HG02870 (cell line): ENCODE data around the gene AKR1E2.

Source experiments
- ATAC-seq: cut with Tn5 transposase; IDR thresholded peaks from one replicate; pipeline ENCODE4 v1.9.1; 2021; ENCODE audit warnings: mild to moderate bottlenecking, moderate library complexity; ENCODE audit not compliant: unreplicated experiment

Gene AKR1E2

GRCh38 chr10:4843525-4844180 is 17.6 kb downstream of the AKR1E2 start:
- no peak for ATAC-seq

DNA sequence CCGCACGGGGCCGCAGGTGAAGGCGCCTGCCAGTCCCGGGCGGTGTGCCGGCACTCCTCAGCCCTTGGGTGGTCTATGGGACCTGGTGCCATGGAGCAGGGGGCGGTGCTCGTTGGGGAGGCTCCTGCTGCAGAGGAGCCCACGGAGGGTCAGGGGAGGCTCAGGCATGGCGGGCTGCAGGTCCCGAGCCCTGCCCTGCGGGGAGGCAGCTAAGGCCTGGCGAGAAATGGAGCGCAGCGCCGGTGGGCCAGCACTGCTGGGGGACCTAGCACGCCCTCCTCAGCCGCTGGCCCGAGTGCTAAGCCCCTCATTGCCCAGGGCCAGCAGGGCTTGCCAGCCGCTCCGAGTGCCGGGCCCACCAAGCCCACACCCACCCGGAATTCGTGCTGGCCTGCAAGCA is 18.9 kb downstream of the AKR1E2 start:
- no peak for ATAC-seq

DNA sequence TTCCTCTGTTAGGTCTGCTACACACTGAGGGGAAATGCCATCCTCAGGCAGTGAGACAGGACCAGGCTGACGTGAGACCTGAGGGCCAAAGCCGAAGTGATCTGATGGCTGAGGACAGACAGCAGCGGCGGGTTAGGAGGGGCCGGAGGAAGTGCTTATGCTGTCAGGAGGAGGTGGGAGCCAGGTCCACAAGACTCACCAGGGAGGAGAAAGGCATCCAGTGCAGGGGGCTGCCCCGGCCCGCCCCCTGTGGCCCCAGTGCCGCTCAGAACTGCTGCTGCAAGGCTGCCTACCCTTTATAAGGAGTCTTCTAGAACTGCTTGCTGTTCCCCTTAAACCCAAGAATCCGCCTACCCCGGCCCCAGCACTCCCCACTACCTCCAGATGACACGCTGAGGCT is 19.8 kb downstream of the AKR1E2 start:
- no peak for ATAC-seq

- ATAC-seq: no peak
Measured at GRCh38 chr10:4846775-4847174, 20.8 kb downstream of the AKR1E2 start.

DNA sequence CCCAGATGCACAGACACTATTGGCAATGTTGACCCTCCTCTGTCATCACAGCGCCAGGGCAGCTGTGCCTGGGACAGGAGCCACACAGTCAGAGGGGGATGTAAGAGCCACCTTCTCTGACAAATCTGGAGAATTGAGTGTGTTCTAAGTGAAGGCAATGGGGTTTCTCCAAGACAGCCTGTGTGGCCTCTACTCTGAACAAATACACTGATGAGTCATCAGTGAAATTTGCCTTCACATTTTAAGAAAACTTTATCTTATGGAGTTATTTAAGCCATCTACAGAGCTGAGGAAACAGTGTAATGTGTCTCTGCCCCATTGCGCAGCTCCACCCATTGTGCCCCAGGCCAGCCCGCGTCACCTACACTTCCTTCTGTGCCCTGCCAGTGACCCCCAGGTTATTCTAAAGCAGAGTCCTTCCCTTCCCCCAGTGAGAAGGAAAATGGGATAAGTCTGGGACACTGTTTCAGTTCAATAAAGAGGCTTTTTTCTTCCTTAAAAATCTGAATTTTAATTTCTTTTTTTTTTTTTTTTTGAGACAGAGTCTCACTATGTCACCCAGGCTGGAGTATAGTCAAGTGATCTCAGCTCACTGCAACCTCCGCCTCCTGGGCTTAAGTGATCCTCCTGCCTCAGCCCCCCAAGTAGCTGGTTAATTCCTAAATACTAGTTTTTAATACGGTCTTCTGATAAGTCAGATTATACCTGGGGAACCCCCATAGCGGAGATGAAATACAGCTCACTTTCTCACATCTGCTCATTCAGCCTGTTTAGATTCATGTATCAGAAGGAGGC is 21.8 kb downstream of the AKR1E2 start:
- no peak for ATAC-seq

DNA sequence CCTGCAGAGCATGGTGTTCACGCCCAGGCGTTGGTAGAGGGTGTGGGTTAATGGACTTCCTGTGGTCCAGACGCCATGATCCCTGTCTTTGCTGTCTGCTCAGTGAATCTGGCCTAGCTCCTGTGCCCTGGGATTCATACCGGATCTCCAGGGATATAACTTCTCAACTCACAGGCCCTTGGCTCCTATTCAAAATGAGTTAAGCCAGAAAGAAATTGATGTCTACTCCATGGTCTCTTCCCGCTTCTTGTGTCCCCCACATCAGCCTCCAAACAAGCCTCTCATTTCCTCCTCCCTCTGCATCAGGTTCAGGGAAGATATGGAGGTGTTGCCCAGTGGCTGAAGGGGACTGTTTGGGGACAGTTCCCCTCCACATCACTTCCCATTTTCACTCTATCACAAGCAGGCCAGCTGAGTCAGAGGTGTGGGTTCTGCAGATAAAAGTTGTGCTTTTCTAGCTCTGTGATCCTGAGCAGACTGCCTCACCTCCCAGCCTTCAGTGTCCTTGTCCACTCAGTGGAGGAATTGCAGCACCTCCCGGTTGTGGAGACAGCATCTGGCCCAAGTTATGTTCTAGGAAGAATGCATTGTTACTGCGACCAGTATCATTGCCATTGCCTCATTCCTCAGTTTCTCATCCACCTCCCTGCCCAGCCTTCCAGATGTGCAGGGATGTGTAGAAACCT is 22.5 kb downstream of the AKR1E2 start:
- no peak for ATAC-seq

- ATAC-seq: no peak
Measured at GRCh38 chr10:4849042-4849402, 23.0 kb downstream of the AKR1E2 start.

DNA sequence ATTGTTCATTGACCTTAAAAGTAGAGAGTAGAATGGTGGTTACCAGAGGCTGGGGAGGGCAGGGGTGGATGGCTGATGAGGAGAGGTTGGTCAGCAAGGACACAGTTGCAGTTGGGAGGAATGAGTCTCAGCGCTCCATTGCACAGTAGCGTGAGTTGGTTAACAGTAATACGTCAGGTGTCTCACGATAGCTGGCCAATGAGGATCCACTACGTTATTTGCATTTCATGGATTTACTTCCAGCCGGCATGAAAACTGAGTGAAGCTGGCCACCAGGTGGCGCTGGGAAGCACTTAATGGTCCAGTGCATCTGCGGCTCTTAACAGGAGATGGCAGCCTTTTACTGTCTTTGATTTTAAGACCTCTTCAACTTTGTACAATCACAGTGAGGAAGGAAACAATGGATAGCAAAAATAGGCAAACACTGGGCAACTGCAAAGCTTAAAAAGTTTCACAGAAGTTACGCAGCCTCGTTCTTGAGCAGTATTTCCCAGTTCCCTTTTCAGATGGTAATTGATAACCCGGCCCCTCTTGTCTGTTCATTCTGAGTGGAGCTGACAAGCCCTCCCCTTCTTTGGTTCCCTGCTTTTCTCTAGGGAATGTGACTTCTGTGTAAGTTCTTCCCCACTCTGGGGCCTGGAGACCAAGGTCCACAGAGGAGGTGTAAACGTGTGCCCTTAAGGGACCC is 23.7 kb downstream of the AKR1E2 start:
- peak; percentile 74 for ATAC-seq

DNA sequence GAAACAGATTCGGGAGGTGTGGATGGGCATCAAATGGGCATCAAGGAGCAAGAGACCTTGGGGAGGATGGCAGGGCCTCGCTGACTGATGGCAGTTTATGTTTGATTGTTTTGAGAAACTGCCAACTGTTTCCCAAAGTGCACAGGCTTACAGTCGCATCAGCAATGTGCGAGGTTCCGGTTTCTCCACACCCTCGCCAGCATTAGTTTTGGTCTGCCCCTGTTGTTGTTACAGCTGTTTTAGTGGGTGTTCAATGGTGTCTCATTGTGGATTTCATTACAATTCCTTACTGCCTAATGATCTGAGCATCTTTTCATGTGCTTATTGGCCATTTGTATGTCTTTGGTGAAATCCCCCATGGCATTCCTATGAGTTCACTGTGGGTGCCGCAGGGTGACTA is 24.4 kb downstream of the AKR1E2 start:
- ATAC-seq: no peak

DNA sequence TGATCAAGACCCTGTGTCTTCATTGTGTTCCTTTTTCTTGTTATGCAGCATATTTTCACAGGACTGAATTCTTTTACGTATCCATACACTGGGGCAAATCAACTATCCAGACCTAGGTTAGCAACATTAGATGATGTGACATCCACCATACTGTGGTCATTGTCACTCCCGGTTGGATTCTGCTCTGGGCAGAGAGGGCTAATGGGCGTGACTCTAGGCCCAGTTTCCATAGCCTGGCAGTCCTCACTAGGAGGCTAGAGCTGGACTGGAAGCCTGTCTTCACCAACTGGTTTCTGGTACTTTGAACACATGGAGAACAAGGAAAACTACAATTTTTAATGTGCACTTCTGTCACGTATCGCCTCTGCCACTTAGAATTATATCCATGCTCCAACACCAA is 25.2 kb downstream of the AKR1E2 start:
- no peak for ATAC-seq

- no peak for ATAC-seq
Measured at GRCh38 chr10:4851846-4852245, 25.8 kb downstream of the AKR1E2 start.

DNA sequence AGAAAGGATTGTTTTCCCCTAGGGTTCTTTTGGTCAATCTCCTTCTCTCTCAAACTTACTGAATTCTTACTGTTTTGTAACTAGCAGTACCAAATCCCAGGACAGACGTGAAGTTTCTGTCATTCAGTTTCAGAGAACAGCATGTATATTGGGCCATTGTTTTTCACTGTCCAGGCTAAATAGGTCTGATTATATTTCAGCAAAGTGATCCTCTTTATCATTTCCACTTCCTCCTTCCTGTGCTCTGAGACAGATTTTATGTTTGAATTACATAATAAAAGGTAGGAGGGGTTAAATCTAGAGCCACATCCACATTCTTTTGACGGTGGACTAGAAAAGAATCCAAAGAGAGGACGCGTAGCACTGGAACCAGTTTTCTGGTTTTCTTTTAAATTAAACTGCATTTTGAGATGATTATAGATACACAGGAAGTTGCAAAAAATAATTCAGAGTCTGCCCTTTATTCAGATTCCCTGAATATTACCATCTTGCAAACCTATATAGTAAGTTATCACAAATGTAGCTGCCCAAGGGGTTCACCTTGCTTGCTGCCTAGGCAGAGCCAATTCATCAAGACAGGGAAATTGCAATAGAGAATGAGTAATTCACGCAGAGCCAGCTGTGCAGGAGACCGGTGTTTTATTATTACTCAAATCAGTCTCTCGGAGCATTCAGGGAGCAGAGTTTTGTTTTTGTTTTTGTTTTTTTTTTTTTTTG is 40.1 kb downstream of the AKR1E2 start:
- no peak for ATAC-seq

GRCh38 chr10:4867109-4867519 is 41.1 kb downstream of the AKR1E2 start:
- no peak for ATAC-seq

- ATAC-seq: no peak
Measured at GRCh38 chr10:4867520-4868356, 41.7 kb downstream of the AKR1E2 start.

DNA sequence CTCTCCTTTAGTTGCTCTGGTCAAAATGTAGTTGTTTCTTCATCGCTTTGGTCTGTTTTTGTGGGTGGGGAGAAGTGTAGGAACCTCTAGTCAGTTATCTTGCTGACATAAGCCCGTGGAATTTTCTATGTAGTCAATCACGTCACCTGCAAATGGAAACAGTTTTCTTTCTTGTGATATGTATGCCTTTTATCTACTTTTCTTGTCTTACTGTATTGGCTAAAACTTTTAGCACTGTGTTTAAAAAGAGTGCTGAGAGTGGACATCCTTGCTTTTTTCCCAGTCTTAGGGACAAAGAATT is 42.3 kb downstream of the AKR1E2 start:
- ATAC-seq: no peak

DNA sequence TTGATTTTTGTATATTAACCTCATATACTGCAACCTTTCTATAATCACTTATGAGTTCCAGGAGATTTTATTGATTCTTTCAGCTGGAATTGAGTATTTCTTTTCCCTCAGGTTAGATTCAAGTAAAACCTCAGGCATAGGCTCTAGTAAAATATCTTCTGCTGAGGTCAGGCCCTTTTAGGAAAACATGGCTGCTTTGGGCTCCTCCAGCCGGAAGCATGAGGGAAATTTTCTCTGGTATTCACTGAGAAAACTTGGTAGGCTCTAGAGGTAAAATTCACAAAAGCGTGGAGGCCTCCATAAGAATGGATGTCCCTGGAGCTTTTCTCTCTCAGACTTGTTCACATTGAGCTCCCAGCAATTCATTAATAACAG is 56.7 kb downstream of the AKR1E2 start:
- no peak for ATAC-seq

DNA sequence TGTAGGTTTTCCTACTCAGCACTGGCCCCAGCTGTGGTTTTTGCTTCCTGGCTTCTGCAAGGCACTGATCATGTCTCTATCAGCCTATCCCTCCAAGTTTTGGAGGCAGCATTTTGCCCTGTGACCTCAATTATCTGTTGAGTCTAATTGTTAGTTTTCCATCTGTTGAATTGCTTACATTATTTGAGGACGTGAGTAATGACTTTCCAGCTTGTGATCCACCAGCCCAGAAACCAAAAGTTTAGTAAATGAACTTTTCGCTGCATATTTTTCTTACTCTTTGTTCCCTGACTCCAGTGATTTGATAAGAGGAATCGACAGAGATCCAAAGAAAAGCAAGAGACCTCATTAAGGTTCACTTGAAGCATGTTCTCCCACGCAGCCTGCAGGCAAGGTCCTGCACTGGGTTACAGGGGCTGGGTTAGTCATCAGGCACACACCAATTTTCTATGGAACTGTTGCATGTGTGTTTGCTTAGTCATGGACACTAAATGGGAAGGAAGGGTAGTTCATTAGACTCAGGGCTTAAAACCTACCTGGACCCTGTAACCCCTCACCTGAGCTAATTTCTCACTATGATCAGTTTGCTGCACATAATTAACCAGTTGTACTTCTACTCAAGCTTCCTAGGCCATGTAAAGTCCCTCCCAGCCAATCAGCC is 57.2 kb downstream of the AKR1E2 start:
- ATAC-seq: no peak

DNA sequence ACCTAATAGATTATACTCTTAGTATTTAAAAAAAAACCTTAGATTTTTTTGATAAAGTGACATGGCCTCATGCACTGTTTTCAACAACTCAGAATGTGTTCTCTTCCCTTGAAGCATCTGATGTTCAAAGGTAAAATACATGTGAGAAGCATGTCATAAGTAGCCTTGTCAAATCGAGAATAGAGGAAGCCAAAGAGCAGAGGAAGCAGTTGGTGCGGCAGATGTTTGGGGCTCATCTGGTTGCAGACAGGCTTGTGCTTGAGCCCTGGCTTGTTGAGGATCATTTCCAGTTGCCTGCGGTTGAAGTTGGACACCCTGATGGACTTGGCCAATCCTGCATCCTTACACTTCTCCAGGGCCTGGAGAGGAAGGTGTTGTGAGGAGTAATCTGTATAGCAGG is 59.2 kb downstream of the AKR1E2 start:
- no peak for ATAC-seq

DNA sequence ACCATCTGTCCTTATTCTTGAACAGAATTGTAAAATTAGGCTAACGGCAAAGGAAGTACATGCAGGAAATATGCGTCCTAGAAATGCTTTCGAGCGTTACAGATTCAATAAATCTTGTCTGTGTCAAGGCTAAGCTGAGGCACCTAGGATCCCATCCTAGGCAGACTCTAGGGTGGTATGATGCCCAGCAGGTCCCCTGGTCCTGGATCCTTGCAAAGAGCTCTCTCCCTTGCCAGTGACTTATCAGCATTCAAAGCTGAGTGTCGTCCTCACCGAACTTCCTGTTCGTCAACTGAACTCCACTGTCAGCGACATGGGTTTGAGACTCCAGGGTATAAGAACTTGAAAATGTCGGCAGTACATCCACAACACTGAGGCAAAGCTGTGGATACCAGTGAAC is 61.5 kb downstream of the AKR1E2 start:
- no peak for ATAC-seq

GRCh38 chr10:4888236-4888635 is 62.2 kb downstream of the AKR1E2 start:
- ATAC-seq: no peak
